PC-3 (cell line): ENCODE data around the gene KHDC4. TPM values are rescaled to one million over a fixed set of nuclear protein-coding genes. Genes with fewer than 3 reads are reported as not detected.
A peak's percentile ranks its signal among the peaks of the same experiment; 100 is the strongest.

ENCODE experiments used
- ATAC-seq: fragments of 200-7000 bp; cut with Tn5 transposase; 2 replicates; pipeline ENCODE4 v1.9.1; 2020; ENCODE audit warnings: mild to moderate bottlenecking, moderate library complexity
- BruUV-seq: library from RNA; stranded (reverse); fragments of 400-500 nt; replicated peaks from 2 replicates; lab custom pipeline; 2021; lab: Mats Ljungman, UMichigan
- CTCF ChIA-PET: fragments of 300-600 bp; sonication (Branson Sonifier 250); formaldehyde crosslinking; loops from one replicate; lab custom pipeline; 2022; ENCODE audit warnings: antibody characterized with exemption; lab: Charles Lee
- POLR2A ChIA-PET: fragments of 300-600 bp; sonication (Branson Sonifier 250); formaldehyde crosslinking; loops from one replicate; lab custom pipeline; 2022; ENCODE audit warnings: antibody characterized with exemption; ENCODE audit not compliant: unreplicated experiment; lab: Charles Lee
- DNase-seq: peaks from one replicate; pipeline ENCODE4 v3.0.0-alpha.2; 2015
- H2AFZ ChIP-seq: fragments of 300-600 bp; sonication (generic); 2 replicates; pipeline ENCODE4 v1.6.0; 2016; ENCODE audit warnings: antibody characterized with exemption, low read length
- H3F3A ChIP-seq: fragments of 300-600 bp; sonication (generic); one replicate; pipeline ENCODE4 v1.6.0; 2017; ENCODE audit warnings: antibody characterized with exemption, low read length, control low read depth, mild to moderate bottlenecking; ENCODE audit not compliant: unreplicated experiment
- H3K27ac ChIP-seq: fragments of 300-600 bp; sonication (generic); 2 replicates; pipeline ENCODE4 v1.5.1; 2016; ENCODE audit warnings: mild to moderate bottlenecking, low read length
- H3K27me3 ChIP-seq: fragments of 300-600 bp; sonication (generic); 2 replicates; pipeline ENCODE4 v1.6.1; 2016; ENCODE audit warnings: low read length, mixed read lengths
- H3K36me3 ChIP-seq: fragments of 300-600 bp; sonication (generic); 2 replicates; pipeline ENCODE4 v1.6.1; 2016; ENCODE audit warnings: low read depth, mixed run types, low read length, mixed read lengths
- H3K4me1 ChIP-seq: fragments of 300-600 bp; sonication (generic); 2 replicates; pipeline ENCODE4 v1.5.1; 2016; ENCODE audit warnings: low read length; ENCODE audit not compliant: insufficient read depth
- H3K4me2 ChIP-seq: fragments of 300-600 bp; sonication (generic); 2 replicates; pipeline ENCODE4 v1.6.0; 2016; ENCODE audit warnings: low read length
- H3K4me3 ChIP-seq: fragments of 300-600 bp; sonication (generic); 2 replicates; pipeline ENCODE4 v1.5.1; 2016; ENCODE audit warnings: mild to moderate bottlenecking, low read length, mixed read lengths
- H3K79me2 ChIP-seq: fragments of 300-600 bp; sonication (generic); 2 replicates; pipeline ENCODE4 v1.6.1; 2017; ENCODE audit warnings: low read length, mixed read lengths
- H3K9ac ChIP-seq: fragments of 300-600 bp; sonication (generic); 2 replicates; pipeline ENCODE4 v1.6.0; 2016; ENCODE audit warnings: mild to moderate bottlenecking, low read length
- H3K9me2 ChIP-seq: fragments of 300-600 bp; sonication (generic); replicated peaks from 2 replicates; pipeline ENCODE4 v1.6.1; 2016; ENCODE audit warnings: mixed run types, low read length, mixed read lengths
- H3K9me3 ChIP-seq: fragments of 300-600 bp; sonication (generic); 2 replicates; pipeline ENCODE4 v1.6.1; 2016; ENCODE audit warnings: low read length, mixed read lengths
- H4K20me1 ChIP-seq: fragments of 300-600 bp; sonication (generic); 2 replicates; pipeline ENCODE4 v1.6.1; 2016; ENCODE audit warnings: low read length, mixed read lengths
- CTCF ChIP-seq: fragments of 300-600 bp; sonication (generic); conservative IDR thresholded peaks from 2 replicates; pipeline ENCODE4 v1.5.1; 2017; ENCODE audit warnings: antibody characterized with exemption, low read depth, mild to moderate bottlenecking, low read length
- EZH2 ChIP-seq: fragments of 300-600 bp; sonication (generic); IDR thresholded peaks from one replicate; pipeline ENCODE4 v1.6.1; 2017; ENCODE audit warnings: antibody characterized with exemption, mild to moderate bottlenecking, low read length; ENCODE audit not compliant: unreplicated experiment
- EZH2phosphoT487 ChIP-seq: fragments of 300-600 bp; sonication (generic); IDR thresholded peaks from 2 replicates; pipeline ENCODE4 v1.6.1; 2018; ENCODE audit warnings: mild to moderate bottlenecking, antibody characterized with exemption, low read length, borderline replicate concordance
- intact Hi-C: fragments of 100-400 bp; cut with micrococcal nuclease; formaldehyde crosslinking; loops from 2 replicates; pipeline ENCODE4 v1.9.0; 2023
- total RNA-seq: library from RNA; depleted of rRNA; stranded (reverse); fragments of >200 nt; gene quantifications from 2 replicates; pipeline ENCODE4 v1.2.3, GENCODE V29; 2014

The KHDC4 gene
- total RNA-seq, 1 experiment from 2014 or later: 63.4 TPM

- Histone ChIP-seq H3F3A (peaks cover 15% of the 10 kb centered on the region), H4K20me1 (no peaks in the 10 kb centered on the region), H3K79me2 (no peaks in the 10 kb centered on the region), H3K9me2 (no peaks in the 10 kb centered on the region), H3K27me3 (no peaks in the 10 kb centered on the region), H2AFZ (peak overlapping the region; percentile 66), H3K9ac (peak overlapping the region; percentile 72), H3K36me3 (peaks cover 9% of the 10 kb centered on the region), H3K27ac (peak overlapping the region; percentile 91), H3K4me2 (peak overlapping the region; percentile 78), H3K9me3 (no peaks in the 10 kb centered on the region), H3K4me1 (peaks cover 30% of the 10 kb centered on the region), H3K4me3 (peak overlapping the region; percentile 46)
- intact Hi-C loops: loop anchor here (1.0 to 2.0 kb wide), 2 partner anchors 34 to 37 kb away; partner anchors contain the start of gene SYT11
- BruUV-seq: TSS peak; percentile 97
- ATAC-seq: peak; percentile 86
- CTCF ChIA-PET: interaction anchor here (0.6 to 0.9 kb wide), 2 partner anchors 39 to 96 kb away, joined by 3 to 4 read pairs; no protein-coding TSS in a partner anchor
- POLR2A ChIA-PET: interaction anchor here (0.6 to 1.1 kb wide), 6 partner anchors 11 to 751 kb away, joined by 3 to 10 read pairs (median 4); partner anchors contain the start of gene GON4L
- no peak for TF ChIP-seq CTCF
- no peak for TF ChIP-seq EZH2phosphoT487
- no peak for TF ChIP-seq EZH2
- DNase-seq: peak; percentile 97
Observed at GRCh38 chr1:155893389-155894142, 40.6 kb downstream of the KHDC4 start.

- BruUV-seq: no TSS peak
- CTCF ChIA-PET: interaction anchor here (0.6 kb wide), 1 partner anchor 260 kb away, joined by 3 read pairs; the partner anchor contains the start of gene SEMA4A
Observed at GRCh38 chr1:155892796-155893195, 41.4 kb downstream of the KHDC4 start.

GRCh38 chr1:155890251-155890650 is 44.0 kb downstream of the KHDC4 start:
- ATAC-seq (no peak), DNase-seq (no peak)
- no peak overlapping the region for H3K9ac ChIP-seq
- ChIA-PET CTCF (no interaction called here), POLR2A (no interaction called here)
- H2AFZ ChIP-seq: no peak overlapping the region
- H3K4me1 ChIP-seq: peaks cover 30% of the 10 kb centered on the region
- no peaks in the 10 kb centered on the region for H4K20me1 ChIP-seq
- no peak overlapping the region for H3K4me2 ChIP-seq
- TF ChIP-seq EZH2phosphoT487: no peak
- TF ChIP-seq EZH2: no peak
- TF ChIP-seq CTCF: no peak
- no peak overlapping the region for H3K4me3 ChIP-seq
- H3K27ac ChIP-seq: no peak overlapping the region
- peaks cover 15% of the 10 kb centered on the region for H3F3A ChIP-seq
- BruUV-seq: no TSS peak
- no peaks in the 10 kb centered on the region for H3K36me3 ChIP-seq
- no peaks in the 10 kb centered on the region for H3K9me3 ChIP-seq
- H3K9me2 ChIP-seq: no peaks in the 10 kb centered on the region
- intact Hi-C loops: no loop called here
- H3K79me2 ChIP-seq: no peaks in the 10 kb centered on the region
- H3K27me3 ChIP-seq: no peaks in the 10 kb centered on the region

More at GRCh38 chr1:155892796-155893195, 41.4 kb downstream of the KHDC4 start:
- Histone ChIP-seq H2AFZ (no peak overlapping the region), H3K9me3 (no peaks in the 10 kb centered on the region), H3K4me1 (peaks cover 30% of the 10 kb centered on the region), H3K4me3 (peak overlapping the region; percentile 46), H3K27ac (peak overlapping the region; percentile 91), H4K20me1 (no peaks in the 10 kb centered on the region), H3F3A (peaks cover 15% of the 10 kb centered on the region), H3K36me3 (peaks cover 4% of the 10 kb centered on the region), H3K9ac (peak overlapping the region; percentile 72), H3K9me2 (no peaks in the 10 kb centered on the region), H3K4me2 (peak overlapping the region; percentile 78), H3K79me2 (no peaks in the 10 kb centered on the region), H3K27me3 (no peaks in the 10 kb centered on the region)
- no peak for TF ChIP-seq EZH2
- peak; percentile 94 for DNase-seq
- peak; percentile 64 for ATAC-seq
- POLR2A ChIA-PET: interaction anchor here (0.6 to 0.7 kb wide), 3 partner anchors 21 to 91 kb away, joined by 3 to 5 read pairs (median 4); partner anchors contain the start of gene SYT11
- intact Hi-C loops: loop anchor here (1.0 to 2.0 kb wide), 2 partner anchors 33 to 38 kb away; partner anchors contain the start of gene SYT11
